IgD-negative memory B cell (primary cell): ENCODE data around the gene RGS14. TPM values are rescaled to one million over a fixed set of nuclear protein-coding genes. Genes with fewer than 3 reads are reported as not detected.
A peak's percentile ranks its signal among the peaks of the same experiment; 100 is the strongest.

Experiments used
- H3K27ac Mint-ChIP-seq, 3 donors: one replicate each; pipeline ENCODE4 v1.8.0; 2020 to 2022; ENCODE audit warnings: mild to moderate bottlenecking in 3 of 3, mixed read lengths in 3 of 3, moderate library complexity in 1 of 3
- H3K27me3 Mint-ChIP-seq: one replicate; pipeline ENCODE4 v1.8.0; 2021; ENCODE audit warnings: mixed read lengths
- H3K36me3 Mint-ChIP-seq: one replicate; pipeline ENCODE4 v1.8.0; 2020; ENCODE audit warnings: mild to moderate bottlenecking, mixed read lengths
- H3K4me1 Mint-ChIP-seq, 3 donors: one replicate each; pipeline ENCODE4 v1.8.0; 2020 to 2022; ENCODE audit warnings: mixed read lengths in 3 of 3, mild to moderate bottlenecking in 1 of 3
- H3K4me3 Mint-ChIP-seq, 4 donors: one replicate each; pipeline ENCODE4 v1.8.0; 2020 to 2022; ENCODE audit warnings: mild to moderate bottlenecking in 4 of 4, mixed read lengths in 4 of 4, moderate library complexity in 3 of 4
- H3K9me3 Mint-ChIP-seq, 3 donors: one replicate each; pipeline ENCODE4 v1.8.0; 2020 to 2021; ENCODE audit warnings: mixed read lengths in 3 of 3, mild to moderate bottlenecking in 1 of 3
- polyA plus RNA-seq: library from polyadenylated mRNA; unstranded; fragments of 300-500 nt; fragmentation: Illumina TruSeq; gene quantifications from one replicate; pipeline ENCODE4 v1.2.3, GENCODE V29; 2021

The RGS14 gene, protein sequence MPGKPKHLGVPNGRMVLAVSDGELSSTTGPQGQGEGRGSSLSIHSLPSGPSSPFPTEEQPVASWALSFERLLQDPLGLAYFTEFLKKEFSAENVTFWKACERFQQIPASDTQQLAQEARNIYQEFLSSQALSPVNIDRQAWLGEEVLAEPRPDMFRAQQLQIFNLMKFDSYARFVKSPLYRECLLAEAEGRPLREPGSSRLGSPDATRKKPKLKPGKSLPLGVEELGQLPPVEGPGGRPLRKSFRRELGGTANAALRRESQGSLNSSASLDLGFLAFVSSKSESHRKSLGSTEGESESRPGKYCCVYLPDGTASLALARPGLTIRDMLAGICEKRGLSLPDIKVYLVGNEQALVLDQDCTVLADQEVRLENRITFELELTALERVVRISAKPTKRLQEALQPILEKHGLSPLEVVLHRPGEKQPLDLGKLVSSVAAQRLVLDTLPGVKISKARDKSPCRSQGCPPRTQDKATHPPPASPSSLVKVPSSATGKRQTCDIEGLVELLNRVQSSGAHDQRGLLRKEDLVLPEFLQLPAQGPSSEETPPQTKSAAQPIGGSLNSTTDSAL
- polyA plus RNA-seq: 49.5 TPM

- Mint-ChIP-seq H3K4me1 (peaks cover 25 to 56% (median 50%) of the 10 kb centered on the region in 3 donors), H3K27ac (peak within 1 kb of the TSS; percentile 80 to 99 (median 99)), H3K27me3 (peaks cover 3% of the 10 kb centered on the region), H3K9me3 (no peaks in the 10 kb centered on the region), H3K4me3 (peak within 1 kb of the TSS; percentile 69 to 92 (median 90)), H3K36me3 (peaks cover 4% of the 10 kb centered on the region)
Measured at GRCh38 chr5:177357459-177358351, at the start of gene RGS14. RGS14 (plus strand) TSS chr5:177357924; CDS start chr5:177358025, 101 bp downstream.

DNA sequence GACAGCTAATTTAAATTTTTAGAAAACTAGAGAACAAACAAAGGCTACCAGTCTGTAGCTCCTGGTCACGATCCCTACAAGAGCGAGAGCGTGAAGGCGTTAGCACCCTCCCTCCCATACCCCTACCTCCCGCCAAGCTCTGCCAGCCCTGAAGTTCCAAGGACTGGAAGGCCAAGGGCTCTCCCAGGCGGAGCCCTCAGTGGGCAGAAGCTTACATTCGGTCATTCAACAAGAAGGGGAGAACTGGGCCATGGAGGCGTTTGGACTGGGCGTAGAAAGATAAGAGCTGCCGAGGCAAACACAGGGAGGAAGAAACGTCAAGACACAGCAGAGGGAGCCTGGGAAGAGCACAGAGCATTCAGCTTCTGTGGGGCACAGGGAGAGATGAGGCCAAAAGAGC is 49.0 kb upstream of the RGS14 start:
- peaks cover 2% of the 10 kb centered on the region for H3K36me3 Mint-ChIP-seq
- H3K9me3 Mint-ChIP-seq: no peaks in the 10 kb centered on the region
- H3K27ac Mint-ChIP-seq: peak overlapping the region in 2 of 3 donors; percentile 88 to 94
- peaks cover 41 to 57% (median 52%) of the 10 kb centered on the region in 3 donors for H3K4me1 Mint-ChIP-seq
- peak overlapping the region in 2 of 4 donors; percentile 79 to 82 for H3K4me3 Mint-ChIP-seq
- no peaks in the 10 kb centered on the region for H3K27me3 Mint-ChIP-seq

GRCh38 chr5:177309351-177310191 is 48.2 kb upstream of the RGS14 start:
- no peaks in the 10 kb centered on the region for H3K9me3 Mint-ChIP-seq
- peak overlapping the region; percentile 60 to 82 (median 76) for H3K4me3 Mint-ChIP-seq
- H3K4me1 Mint-ChIP-seq: peaks cover 36 to 52% (median 48%) of the 10 kb centered on the region in 3 donors
- no peaks in the 10 kb centered on the region for H3K27me3 Mint-ChIP-seq
- H3K27ac Mint-ChIP-seq: peak overlapping the region; percentile 76 to 94 (median 88)
- peaks cover 2% of the 10 kb centered on the region for H3K36me3 Mint-ChIP-seq

GRCh38 chr5:177310332-177310731 is 47.4 kb upstream of the RGS14 start:
- peak overlapping the region; percentile 82 to 96 (median 94) for H3K4me3 Mint-ChIP-seq
- H3K36me3 Mint-ChIP-seq: no peaks in the 10 kb centered on the region
- peaks cover 31 to 45% (median 40%) of the 10 kb centered on the region in 3 donors for H3K4me1 Mint-ChIP-seq
- no peaks in the 10 kb centered on the region for H3K9me3 Mint-ChIP-seq
- peak overlapping the region in 2 of 3 donors; percentile 94 for H3K27ac Mint-ChIP-seq
- H3K27me3 Mint-ChIP-seq: no peaks in the 10 kb centered on the region

- no peaks in the 10 kb centered on the region for H3K27me3 Mint-ChIP-seq
- H3K27ac Mint-ChIP-seq: peak overlapping the region; percentile 39 to 94 (median 71)
- no peaks in the 10 kb centered on the region for H3K36me3 Mint-ChIP-seq
- peaks cover 31 to 41% (median 36%) of the 10 kb centered on the region in 3 donors for H3K4me1 Mint-ChIP-seq
- H3K4me3 Mint-ChIP-seq: peak overlapping the region; percentile 82 to 96 (median 94)
- no peaks in the 10 kb centered on the region for H3K9me3 Mint-ChIP-seq
Measured at GRCh38 chr5:177310757-177311391, 46.9 kb upstream of the RGS14 start.

DNA sequence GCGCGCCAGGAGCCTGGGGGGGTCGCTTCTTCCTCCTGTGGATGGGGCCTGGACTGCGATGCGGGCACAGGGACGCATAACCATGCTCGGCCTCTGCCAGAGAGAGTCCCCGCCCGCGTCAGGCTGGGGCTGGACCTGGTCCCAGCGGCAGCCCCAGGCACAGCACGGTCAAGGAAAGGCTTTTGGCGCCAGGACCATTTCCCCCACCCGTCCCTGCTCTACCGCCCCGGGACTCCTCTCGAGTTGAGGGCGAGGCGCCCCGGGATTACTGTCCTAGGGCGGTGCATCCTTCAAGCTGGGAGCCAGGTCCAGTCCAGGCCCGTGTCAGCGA is 46.4 kb upstream of the RGS14 start:
- Mint-ChIP-seq H3K4me3 (peak overlapping the region; percentile 82 to 96 (median 94)), H3K27ac (peak overlapping the region in 1 of 3 donors; percentile 88), H3K36me3 (peaks cover 2% of the 10 kb centered on the region), H3K27me3 (no peaks in the 10 kb centered on the region), H3K9me3 (no peaks in the 10 kb centered on the region), H3K4me1 (peaks cover 35 to 36% (median 35%) of the 10 kb centered on the region in 3 donors)

GRCh38 chr5:177311723-177312648 is 45.7 kb upstream of the RGS14 start, which contains the start of gene MXD3:
MXD3 (minus strand) TSS chr5:177311898; CDS start chr5:177311830, 68 bp downstream.
- H3K4me3 Mint-ChIP-seq: peak within 1 kb of the TSS; percentile 82 to 96 (median 94)
- H3K27ac Mint-ChIP-seq: peak within 1 kb of the TSS; percentile 88 to 94 (median 88)
- H3K9me3 Mint-ChIP-seq: no peaks in the 10 kb centered on the region
- peaks cover 29 to 31% (median 31%) of the 10 kb centered on the region in 3 donors for H3K4me1 Mint-ChIP-seq
- no peaks in the 10 kb centered on the region for H3K27me3 Mint-ChIP-seq
- H3K36me3 Mint-ChIP-seq: peaks cover 2% of the 10 kb centered on the region

- H3K4me1 Mint-ChIP-seq: peaks cover 28 to 30% (median 29%) of the 10 kb centered on the region in 3 donors
- H3K27me3 Mint-ChIP-seq: no peaks in the 10 kb centered on the region
- peak overlapping the region in 2 of 3 donors; percentile 84 to 88 for H3K27ac Mint-ChIP-seq
- peak overlapping the region; percentile 62 to 96 (median 84) for H3K4me3 Mint-ChIP-seq
- peaks cover 2% of the 10 kb centered on the region for H3K36me3 Mint-ChIP-seq
- H3K9me3 Mint-ChIP-seq: no peaks in the 10 kb centered on the region
Measured at GRCh38 chr5:177312649-177313181, 45.0 kb upstream of the RGS14 start.

DNA sequence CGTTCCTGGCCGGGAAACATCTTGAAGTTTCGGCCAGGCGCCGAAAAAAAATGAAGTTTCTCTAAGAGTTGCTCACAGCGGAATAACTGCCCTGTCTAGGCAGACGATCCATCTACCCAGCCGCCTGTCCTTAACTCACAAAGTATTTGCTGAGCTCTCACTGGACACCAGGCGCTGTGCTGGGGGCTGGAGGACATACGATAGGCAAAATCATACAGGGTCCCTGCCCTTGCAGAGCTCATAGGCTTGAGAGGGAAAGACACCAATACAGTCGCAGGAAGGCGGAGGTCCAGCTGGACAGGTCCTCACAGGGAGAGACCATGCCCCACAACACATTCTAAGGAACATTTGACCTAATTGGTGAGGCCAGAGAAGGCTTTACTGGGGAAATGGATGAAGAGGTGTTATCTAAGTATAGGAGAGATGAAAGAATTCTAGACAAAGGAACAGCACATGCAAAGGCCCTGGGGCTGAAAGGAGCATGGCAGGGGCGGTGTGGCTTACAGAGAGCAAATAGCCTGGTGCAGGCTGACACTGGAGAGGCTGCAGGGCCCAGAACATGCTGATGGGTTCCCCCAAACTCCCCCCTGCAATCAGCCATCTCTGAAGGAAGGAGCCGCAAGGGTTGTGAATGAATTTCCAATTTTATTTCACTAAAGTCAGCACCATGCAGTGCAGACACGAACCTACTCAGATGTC is 44.0 kb upstream of the RGS14 start:
- H3K4me1 Mint-ChIP-seq: peaks cover 30 to 35% (median 31%) of the 10 kb centered on the region in 3 donors
- H3K36me3 Mint-ChIP-seq: peaks cover 2% of the 10 kb centered on the region
- no peaks in the 10 kb centered on the region for H3K9me3 Mint-ChIP-seq
- H3K4me3 Mint-ChIP-seq: no peak overlapping the region
- no peak overlapping the region for H3K27ac Mint-ChIP-seq
- H3K27me3 Mint-ChIP-seq: no peaks in the 10 kb centered on the region

- peaks cover 2% of the 10 kb centered on the region for H3K36me3 Mint-ChIP-seq
- peaks cover 0 to 3% (median 0%) of the 10 kb centered on the region in 3 donors for H3K9me3 Mint-ChIP-seq
- peaks cover 23 to 26% (median 24%) of the 10 kb centered on the region in 3 donors for H3K4me1 Mint-ChIP-seq
- H3K4me3 Mint-ChIP-seq: peak overlapping the region in 1 of 4 donors; percentile 65
- H3K27me3 Mint-ChIP-seq: no peaks in the 10 kb centered on the region
- H3K27ac Mint-ChIP-seq: no peak overlapping the region
Measured at GRCh38 chr5:177314376-177315342, 43.1 kb upstream of the RGS14 start.

GRCh38 chr5:177315411-177315810 is 42.3 kb upstream of the RGS14 start:
- Mint-ChIP-seq H3K36me3 (peaks cover 2% of the 10 kb centered on the region), H3K4me3 (peak overlapping the region in 1 of 4 donors; percentile 65), H3K9me3 (peaks cover 0 to 6% (median 0%) of the 10 kb centered on the region in 3 donors), H3K4me1 (peaks cover 18 to 21% (median 18%) of the 10 kb centered on the region in 3 donors), H3K27me3 (no peaks in the 10 kb centered on the region), H3K27ac (no peak overlapping the region)
